ENCODE measurements around the gene ACTG2.

The ACTG2 gene

DNA sequence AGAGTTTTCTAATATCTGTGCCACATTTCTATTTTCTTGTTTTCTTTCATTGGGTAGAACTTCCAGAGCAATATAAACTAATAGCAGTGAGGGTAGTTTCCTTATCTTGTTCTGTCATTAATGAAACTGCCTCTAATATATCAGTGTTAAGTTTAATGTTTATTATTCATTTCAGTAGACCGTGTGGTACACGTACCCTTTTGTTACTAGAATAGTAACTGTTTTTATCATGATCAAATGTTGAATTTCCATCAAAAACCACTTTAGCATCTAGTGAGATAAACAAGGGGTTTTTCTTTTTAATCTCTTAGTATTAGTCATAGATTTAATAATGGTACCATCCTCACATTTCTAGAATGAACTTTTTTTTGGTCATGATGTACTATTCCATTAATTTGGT, 49.9 kb downstream of the ACTG2 start:
- no peak for DNase-seq
- Histone ChIP-seq H3K36me3 (ENCODE audit: control insufficient read depth, insufficient read depth, low read length) (peaks cover 23% of the 10 kb centered on the region), H3K4me3 (ENCODE audit: insufficient read depth, low read depth, low read length, poor library complexity, severe bottlenecking) (no peak overlapping the region), H3K9me3 (ENCODE audit: control insufficient read depth, low read length) (no peaks in the 10 kb centered on the region), H3K27me3 (replicated peaks; ENCODE audit: control insufficient read depth, insufficient read depth, low read length, poor library complexity, severe bottlenecking) (no peaks in the 10 kb centered on the region), H3K27ac (ENCODE audit: insufficient read depth, low read length, poor library complexity, severe bottlenecking) (no peak overlapping the region), H3K4me1 (ENCODE audit: control insufficient read depth, insufficient read depth, low read length, poor library complexity, severe bottlenecking) (peaks cover 13% of the 10 kb centered on the region)

DNA sequence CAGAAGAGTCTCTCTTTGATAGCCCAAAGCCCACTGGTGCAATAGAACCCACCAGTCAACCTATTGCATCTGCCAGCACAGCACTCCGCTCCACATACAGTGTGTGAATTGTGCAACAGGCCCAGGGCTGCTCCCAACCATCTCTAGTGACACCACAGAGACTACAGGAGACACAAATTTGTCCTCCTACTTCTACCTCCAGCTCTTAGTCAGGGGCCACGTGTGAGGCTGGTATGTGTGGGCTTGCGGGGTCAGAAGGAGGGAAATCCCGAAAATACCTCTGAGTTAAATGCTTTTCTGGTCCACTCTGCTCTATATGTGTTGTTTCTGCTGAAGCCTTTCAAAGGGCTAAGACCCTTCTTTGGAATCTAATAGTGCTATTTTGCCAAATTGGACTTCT, 51.9 kb downstream of the ACTG2 start:
- Histone ChIP-seq H3K4me3 (ENCODE audit: insufficient read depth, low read depth, low read length, poor library complexity, severe bottlenecking) (no peak overlapping the region), H3K9me3 (ENCODE audit: control insufficient read depth, low read length) (no peaks in the 10 kb centered on the region), H3K27me3 (replicated peaks; ENCODE audit: control insufficient read depth, insufficient read depth, low read length, poor library complexity, severe bottlenecking) (no peaks in the 10 kb centered on the region), H3K4me1 (ENCODE audit: control insufficient read depth, insufficient read depth, low read length, poor library complexity, severe bottlenecking) (no peaks in the 10 kb centered on the region), H3K27ac (ENCODE audit: insufficient read depth, low read length, poor library complexity, severe bottlenecking) (no peak overlapping the region), H3K36me3 (ENCODE audit: control insufficient read depth, insufficient read depth, low read length) (peaks cover 31% of the 10 kb centered on the region)
- DNase-seq = no peak

DNA sequence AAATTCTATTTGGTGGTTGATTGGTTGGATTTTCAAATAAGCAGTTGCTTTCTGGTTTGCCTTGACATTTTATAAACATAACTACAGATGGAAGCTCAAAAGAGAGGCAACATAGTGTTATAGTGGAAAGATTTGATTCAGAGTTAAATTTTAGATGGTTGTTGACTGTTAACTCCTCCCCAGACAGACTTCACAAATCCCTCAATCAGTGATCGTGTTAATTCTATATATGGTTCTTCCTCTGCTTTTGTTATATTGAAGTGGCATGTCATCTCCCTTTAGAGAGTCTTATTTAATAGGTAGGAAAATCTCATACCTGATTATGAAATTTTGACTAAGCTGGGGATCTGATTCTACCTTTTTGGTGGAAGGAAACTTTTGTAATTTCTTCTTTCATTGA, 53.4 kb downstream of the ACTG2 start:
- Histone ChIP-seq H3K27me3 (replicated peaks; ENCODE audit: control insufficient read depth, insufficient read depth, low read length, poor library complexity, severe bottlenecking) (no peaks in the 10 kb centered on the region), H3K9me3 (ENCODE audit: control insufficient read depth, low read length) (no peaks in the 10 kb centered on the region), H3K27ac (ENCODE audit: insufficient read depth, low read length, poor library complexity, severe bottlenecking) (no peak overlapping the region), H3K4me1 (ENCODE audit: control insufficient read depth, insufficient read depth, low read length, poor library complexity, severe bottlenecking) (no peaks in the 10 kb centered on the region), H3K36me3 (ENCODE audit: control insufficient read depth, insufficient read depth, low read length) (peaks cover 40% of the 10 kb centered on the region), H3K4me3 (ENCODE audit: insufficient read depth, low read depth, low read length, poor library complexity, severe bottlenecking) (no peak overlapping the region)
- DNase-seq = no peak

DNA sequence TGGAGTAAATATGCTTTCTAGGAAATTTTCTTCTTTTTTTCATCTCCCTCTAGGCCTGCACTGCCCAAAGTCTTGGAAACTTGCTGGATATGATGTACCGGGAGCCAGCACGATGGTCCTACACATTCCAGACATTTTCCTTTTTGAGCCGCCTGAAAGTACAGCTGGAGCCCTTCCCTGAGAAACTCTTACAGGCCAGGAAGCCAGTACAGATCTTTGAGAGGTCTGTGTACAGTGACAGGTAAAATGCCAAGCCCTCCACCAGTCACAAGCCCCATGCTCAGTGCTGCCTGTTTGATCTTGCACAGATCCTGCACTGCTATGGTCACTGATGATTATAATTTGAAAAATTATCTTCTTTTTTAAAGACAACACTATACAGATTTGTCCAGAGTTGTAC, 53.9 kb downstream of the ACTG2 start:
- H3K36me3 ChIP-seq (ENCODE audit: control insufficient read depth, insufficient read depth, low read length) = peaks cover 42% of the 10 kb centered on the region
- H3K4me1 ChIP-seq (ENCODE audit: control insufficient read depth, insufficient read depth, low read length, poor library complexity, severe bottlenecking) = no peaks in the 10 kb centered on the region
- H3K4me3 ChIP-seq (ENCODE audit: insufficient read depth, low read depth, low read length, poor library complexity, severe bottlenecking) = no peak overlapping the region
- no peak overlapping the region for H3K27ac ChIP-seq (ENCODE audit: insufficient read depth, low read length, poor library complexity, severe bottlenecking)
- H3K9me3 ChIP-seq (ENCODE audit: control insufficient read depth, low read length) = no peaks in the 10 kb centered on the region
- no peaks in the 10 kb centered on the region for H3K27me3 ChIP-seq (replicated peaks; ENCODE audit: control insufficient read depth, insufficient read depth, low read length, poor library complexity, severe bottlenecking)
- DNase-seq = no peak

DNA sequence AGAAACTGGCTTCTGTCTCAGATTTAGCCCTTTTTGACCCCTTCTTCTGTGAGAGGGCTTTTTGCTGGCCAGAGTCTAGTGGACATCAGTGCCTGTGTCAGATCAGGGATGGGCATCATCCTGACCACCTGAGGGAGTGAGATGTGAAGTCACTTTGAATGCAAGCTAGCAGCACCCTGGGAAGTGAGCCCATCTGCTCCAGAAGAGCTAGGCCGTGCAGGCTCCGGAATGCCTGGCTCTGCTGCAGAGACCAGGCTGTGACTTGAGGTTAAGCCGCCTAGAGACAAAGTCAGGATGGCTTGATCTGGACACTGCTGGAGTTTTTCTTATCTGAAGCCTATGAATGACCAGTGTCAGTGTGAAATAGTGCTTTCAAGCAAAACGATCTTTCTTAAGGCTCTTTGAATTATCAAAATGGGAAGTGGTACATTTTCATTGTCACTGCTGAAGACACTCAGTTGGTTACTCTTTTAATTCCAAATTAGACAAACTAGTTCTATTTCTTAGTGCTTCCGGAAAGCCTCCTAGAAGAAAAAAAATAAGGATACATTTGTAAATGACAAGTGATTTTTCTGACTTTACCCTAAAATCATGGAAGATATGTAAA, 54.7 kb downstream of the ACTG2 start:
- Histone ChIP-seq H3K4me3 (ENCODE audit: insufficient read depth, low read depth, low read length, poor library complexity, severe bottlenecking) (no peak overlapping the region), H3K36me3 (ENCODE audit: control insufficient read depth, insufficient read depth, low read length) (peaks cover 49% of the 10 kb centered on the region), H3K4me1 (ENCODE audit: control insufficient read depth, insufficient read depth, low read length, poor library complexity, severe bottlenecking) (no peaks in the 10 kb centered on the region), H3K9me3 (ENCODE audit: control insufficient read depth, low read length) (no peaks in the 10 kb centered on the region), H3K27me3 (replicated peaks; ENCODE audit: control insufficient read depth, insufficient read depth, low read length, poor library complexity, severe bottlenecking) (no peaks in the 10 kb centered on the region), H3K27ac (ENCODE audit: insufficient read depth, low read length, poor library complexity, severe bottlenecking) (no peak overlapping the region)
- DNase-seq = no peak

DNA sequence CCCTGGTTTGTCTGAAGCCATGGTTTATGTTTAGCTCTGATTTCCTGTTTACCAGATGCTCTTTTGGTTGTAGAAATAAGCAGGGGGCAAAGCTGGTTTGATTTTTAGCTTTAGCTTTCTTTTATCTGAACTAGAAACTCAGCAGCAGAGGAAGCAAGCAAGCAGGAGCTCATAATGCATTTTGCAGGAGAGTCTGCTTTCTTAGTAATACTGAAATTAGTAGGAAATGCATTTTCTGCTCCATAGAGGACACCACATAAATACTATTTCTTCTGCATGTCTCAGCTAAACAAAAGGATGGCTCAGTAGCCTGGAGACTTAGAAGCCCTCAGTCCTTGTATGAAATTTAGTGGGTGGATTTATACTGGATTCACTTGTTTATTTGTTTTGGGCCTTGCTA, 57.0 kb downstream of the ACTG2 start:
- Histone ChIP-seq H3K9me3 (ENCODE audit: control insufficient read depth, low read length) (no peaks in the 10 kb centered on the region), H3K36me3 (ENCODE audit: control insufficient read depth, insufficient read depth, low read length) (peaks cover 61% of the 10 kb centered on the region), H3K4me3 (ENCODE audit: insufficient read depth, low read depth, low read length, poor library complexity, severe bottlenecking) (no peak overlapping the region), H3K4me1 (ENCODE audit: control insufficient read depth, insufficient read depth, low read length, poor library complexity, severe bottlenecking) (no peaks in the 10 kb centered on the region), H3K27ac (ENCODE audit: insufficient read depth, low read length, poor library complexity, severe bottlenecking) (no peak overlapping the region), H3K27me3 (replicated peaks; ENCODE audit: control insufficient read depth, insufficient read depth, low read length, poor library complexity, severe bottlenecking) (no peaks in the 10 kb centered on the region)
- no peak for DNase-seq

DNA sequence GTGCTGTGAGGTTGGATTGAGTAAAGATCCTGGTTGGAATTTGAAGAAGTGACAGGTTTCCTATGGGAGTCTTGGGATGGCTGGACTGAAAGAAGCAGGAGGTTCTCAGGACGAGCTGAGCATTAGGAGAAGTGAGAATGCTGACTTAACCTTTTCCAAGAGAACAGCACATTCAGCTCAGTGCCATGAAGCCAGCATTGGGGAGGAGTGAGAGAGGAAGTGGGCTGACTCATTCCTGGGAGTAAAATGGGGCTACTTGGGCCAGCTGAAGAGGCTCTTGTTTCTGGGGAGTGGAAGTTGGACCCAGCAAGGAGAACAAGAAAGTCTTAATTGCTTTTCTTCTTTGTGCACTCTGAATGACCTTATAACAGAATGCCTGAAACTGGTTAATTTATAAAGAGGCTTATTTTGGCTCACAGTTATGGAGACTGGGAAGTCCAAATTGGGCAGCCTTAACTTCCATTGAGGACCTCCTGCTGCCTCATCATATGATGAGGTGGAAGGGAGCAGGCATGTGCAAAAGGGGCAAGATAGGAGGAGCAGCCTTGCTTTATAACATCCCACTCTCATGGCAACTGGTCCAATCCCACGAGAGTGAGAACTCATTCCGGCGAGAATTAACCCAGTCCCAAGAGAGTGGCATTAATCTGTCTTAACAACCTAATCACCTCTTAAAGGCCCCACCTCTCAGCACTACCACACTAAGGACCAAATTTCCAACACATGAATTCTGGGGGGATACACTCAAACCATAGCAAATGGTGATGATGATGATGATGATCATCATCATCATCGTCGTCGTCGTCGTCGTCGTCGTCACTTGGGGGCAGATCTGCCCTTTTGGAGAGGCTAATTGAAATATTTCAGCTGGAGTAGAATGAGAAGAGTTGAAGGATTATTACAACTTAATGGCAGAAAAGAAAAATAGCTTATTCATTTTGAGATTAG, 60.0 kb downstream of the ACTG2 start:
- Histone ChIP-seq H3K27me3 (replicated peaks; ENCODE audit: control insufficient read depth, insufficient read depth, low read length, poor library complexity, severe bottlenecking) (no peaks in the 10 kb centered on the region), H3K36me3 (ENCODE audit: control insufficient read depth, insufficient read depth, low read length) (peaks cover 61% of the 10 kb centered on the region), H3K27ac (ENCODE audit: insufficient read depth, low read length, poor library complexity, severe bottlenecking) (no peak overlapping the region), H3K4me1 (ENCODE audit: control insufficient read depth, insufficient read depth, low read length, poor library complexity, severe bottlenecking) (no peaks in the 10 kb centered on the region), H3K4me3 (ENCODE audit: insufficient read depth, low read depth, low read length, poor library complexity, severe bottlenecking) (no peak overlapping the region), H3K9me3 (ENCODE audit: control insufficient read depth, low read length) (no peaks in the 10 kb centered on the region)
- no peak for DNase-seq

DNA sequence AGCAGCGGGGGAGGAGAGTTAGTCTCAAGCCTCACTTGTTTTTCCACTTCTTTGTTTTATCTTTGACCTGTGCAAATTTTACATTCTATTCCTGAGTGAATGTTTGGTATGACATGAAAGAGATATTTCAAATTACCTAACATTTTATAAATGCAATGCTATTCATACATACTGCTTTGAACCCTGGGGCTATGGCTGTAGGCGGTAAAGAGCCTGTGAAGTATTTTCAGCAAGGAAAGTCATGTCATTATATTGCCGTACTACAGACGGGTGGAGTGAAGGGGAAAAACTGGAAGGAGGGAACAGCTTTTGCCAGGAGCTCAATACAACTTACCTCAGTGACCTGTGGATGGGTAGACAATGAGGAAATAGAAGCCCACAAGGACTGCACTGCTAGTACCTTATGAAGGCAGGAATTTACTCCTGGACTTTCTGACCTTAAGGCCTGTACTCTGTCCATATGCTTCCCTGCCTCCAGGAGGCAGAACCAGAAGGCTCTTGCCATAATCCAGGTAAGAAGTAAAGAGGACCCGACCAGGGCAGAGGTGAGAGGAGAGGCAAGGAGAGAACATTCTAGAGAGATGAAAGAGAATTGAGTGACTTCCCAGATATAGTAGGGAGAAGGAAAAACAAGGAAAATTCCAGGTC, 63.5 kb downstream of the ACTG2 start:
- H3K27me3 ChIP-seq (replicated peaks; ENCODE audit: control insufficient read depth, insufficient read depth, low read length, poor library complexity, severe bottlenecking) = no peaks in the 10 kb centered on the region
- H3K27ac ChIP-seq (ENCODE audit: insufficient read depth, low read length, poor library complexity, severe bottlenecking) = no peak overlapping the region
- DNase-seq = no peak
- H3K4me1 ChIP-seq (ENCODE audit: control insufficient read depth, insufficient read depth, low read length, poor library complexity, severe bottlenecking) = no peaks in the 10 kb centered on the region
- H3K36me3 ChIP-seq (ENCODE audit: control insufficient read depth, insufficient read depth, low read length) = peaks cover 49% of the 10 kb centered on the region
- H3K4me3 ChIP-seq (ENCODE audit: insufficient read depth, low read depth, low read length, poor library complexity, severe bottlenecking) = no peak overlapping the region
- H3K9me3 ChIP-seq (ENCODE audit: control insufficient read depth, low read length) = no peaks in the 10 kb centered on the region

DNA sequence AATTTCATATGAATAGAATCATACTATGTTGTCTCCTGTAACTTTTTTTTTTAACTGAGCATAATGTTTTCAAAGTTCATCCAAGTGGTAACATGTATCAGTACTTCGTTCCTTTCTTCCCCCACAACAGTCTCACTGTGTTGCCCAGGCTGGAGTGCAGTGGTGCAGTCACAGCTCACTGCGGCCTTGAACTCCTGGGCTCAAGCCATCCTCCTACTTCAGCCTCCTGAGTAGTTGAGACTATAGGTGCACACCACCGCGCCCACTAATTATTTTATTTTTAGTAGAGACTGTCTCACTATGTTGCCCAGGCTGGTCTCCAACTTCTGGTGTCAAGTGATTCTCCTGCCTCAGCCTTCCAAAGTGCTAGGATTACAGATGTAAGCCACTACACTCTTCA, 68.5 kb downstream of the ACTG2 start:
- peaks cover 17% of the 10 kb centered on the region for H3K36me3 ChIP-seq (ENCODE audit: control insufficient read depth, insufficient read depth, low read length)
- no peak overlapping the region for H3K4me3 ChIP-seq (ENCODE audit: insufficient read depth, low read depth, low read length, poor library complexity, severe bottlenecking)
- no peaks in the 10 kb centered on the region for H3K4me1 ChIP-seq (ENCODE audit: control insufficient read depth, insufficient read depth, low read length, poor library complexity, severe bottlenecking)
- no peaks in the 10 kb centered on the region for H3K9me3 ChIP-seq (ENCODE audit: control insufficient read depth, low read length)
- no peak for DNase-seq
- H3K27me3 ChIP-seq (replicated peaks; ENCODE audit: control insufficient read depth, insufficient read depth, low read length, poor library complexity, severe bottlenecking) = no peaks in the 10 kb centered on the region
- no peak overlapping the region for H3K27ac ChIP-seq (ENCODE audit: insufficient read depth, low read length, poor library complexity, severe bottlenecking)

Measured in effector memory CD4-positive, alpha-beta T cell (primary cell).